K562 (cell line): ENCODE measurements around the gene GPATCH4. TPM values are rescaled to one million over a fixed set of nuclear protein-coding genes. Genes with fewer than 3 reads are reported as not detected.
A peak's percentile ranks its signal among the peaks of the same experiment; 100 is the strongest.

ENCODE experiments used
- HDAC2 ChIP-seq: fragments of 450-650 bp; IDR thresholded peaks from 2 replicates; pipeline ENCODE4 v1.6.1; 2016; ENCODE audit warnings: mild to moderate bottlenecking
- HDGF ChIP-seq: fragments of 450-650 bp; IDR thresholded peaks from 2 replicates; pipeline ENCODE4 v1.6.1; 2016
- KDM2B ChIP-seq: fragments of 250-450 bp; sonication (Bioruptor Pico); IDR thresholded peaks from 2 replicates; pipeline ENCODE4 v1.8.0; 2021; ENCODE audit warnings: mild to moderate bottlenecking, moderate library complexity
- KLF10 ChIP-seq: fragments of 250-450 bp; sonication (Bioruptor Pico); IDR thresholded peaks from 2 replicates; pipeline ENCODE4 v1.6.1; 2021; ENCODE audit warnings: matching md5 sums
- L3MBTL2 ChIP-seq: fragments of 450-650 bp; IDR thresholded peaks from 2 replicates; pipeline ENCODE4 v1.6.1; 2016; ENCODE audit warnings: mild to moderate bottlenecking, moderate library complexity
- LCOR ChIP-seq: sonication (generic); formaldehyde crosslinking; IDR thresholded peaks from 2 replicates; pipeline ENCODE4 v1.8.0; 2022; ENCODE audit warnings: mild to moderate bottlenecking, missing genetic modification reagents
- MAX ChIP-seq: sonication (generic); formaldehyde crosslinking; IDR thresholded peaks from 2 replicates; pipeline ENCODE4 v1.9.0; 2022; ENCODE audit warnings: mild to moderate bottlenecking, missing genetic modification reagents
- MGA ChIP-seq: fragments of 450-650 bp; IDR thresholded peaks from 2 replicates; pipeline ENCODE4 v1.6.1; 2016; ENCODE audit warnings: mild to moderate bottlenecking, moderate library complexity
- NRF1 ChIP-seq, 2 experiments: fragments of 450-650 bp; IDR thresholded peaks in 1 of 2; conservative IDR thresholded peaks in 1 of 2; 2 replicates each; pipeline ENCODE4 v1.6.1; 2014; ENCODE audit warnings: mild to moderate bottlenecking in 2 of 2
- OTX1 ChIP-seq: fragments of 450-650 bp; formaldehyde crosslinking; IDR thresholded peaks from 2 replicates; pipeline ENCODE4 v1.4.0; 2022; ENCODE audit warnings: mild to moderate bottlenecking
- THRB ChIP-seq: fragments of 450-650 bp; formaldehyde crosslinking; conservative IDR thresholded peaks from 2 replicates; pipeline ENCODE4 v1.4.0; 2022; ENCODE audit warnings: mild to moderate bottlenecking, missing genetic modification characterization
- YY1 ChIP-seq, 3 experiments: IDR thresholded peaks; 2 replicates each; pipeline ENCODE4 v1.6.1; 2011; ENCODE audit warnings: low read length in 2 of 3, mild to moderate bottlenecking in 2 of 3, moderate library complexity in 2 of 3, borderline replicate concordance in 1 of 3, control low read depth in 1 of 3, low read depth in 1 of 3; ENCODE audit not compliant: insufficient read depth in 3 of 3, insufficient replicate concordance in 2 of 3, control insufficient read depth in 1 of 3, insufficient read length in 1 of 3; ENCODE audit errors: extremely low read depth in 1 of 3
- ZFX ChIP-seq: sonication (generic); formaldehyde crosslinking; IDR thresholded peaks from 2 replicates; pipeline ENCODE4 v1.8.0; 2022; ENCODE audit warnings: mild to moderate bottlenecking, missing genetic modification reagents, moderate library complexity
- ZNF282 ChIP-seq: sonication (generic); formaldehyde crosslinking; IDR thresholded peaks from 2 replicates; pipeline ENCODE4 v1.8.1; 2023; ENCODE audit warnings: missing genetic modification reagents
- ZNF384 ChIP-seq: IDR thresholded peaks from 2 replicates; pipeline ENCODE4 v1.6.1; 2012; ENCODE audit warnings: low read depth, low read length, improper control_type of control experiment
- polyA plus RNA-seq, 8 experiments: library from polyadenylated mRNA; depleted of rRNA in 4 of 8; stranded (reverse) in 5 of 8; unstranded in 3 of 8; fragments of >200 nt; fragmentation: Nextera tagmentation in 2 of 8; fragmentation: Illumina TruSeq in 1 of 8; extraction: Ambion mirVana in 2 of 8; extraction: Trizol in 1 of 8; gene quantifications; 2 replicates each; pipeline versions ENCODE4 v1.2.1 to v1.2.3, GENCODE V29; 2011 to 2014; ENCODE audit warnings: inconsistent platforms in 1 of 8, missing spikeins in 1 of 8
- total RNA-seq, 7 experiments: library from RNA; depleted of rRNA in 6 of 7; stranded (reverse); fragments of >200 nt in 6 of 7; fragmentation: Illumina TruSeq in 2 of 7; extraction: Trizol in 2 of 7; gene quantifications; 2 replicates each; pipeline versions ENCODE4 v1.2.1 to v1.2.3, GENCODE V29; 2011 to 2021; ENCODE audit warnings: low replicate concordance in 1 of 7

GPATCH4 gene
- total and polyA plus RNA-seq, 9 of the 15 experiments (the other 6 are each of a cell fraction or from before 2014, with no cell fraction given): 43.7 to 105 (median 76.5) TPM

- TF ChIP-seq OTX1 (CRISPR knock-in tag) (no peak), KDM2B (CRISPR knock-in tag) (peak; percentile 69; the same call in 1 of the 2 replicates), YY1 (IDR thresholded peaks at IDR 0.05; ENCODE audit: borderline replicate concordance in 1 of 3, control insufficient read depth in 1 of 3, extremely low read depth in 1 of 3, insufficient read depth in 3 of 3, insufficient read length in 1 of 3, insufficient replicate concordance in 2 of 3, low read depth in 1 of 3, low read length in 2 of 3) (peak in 1 of 3 experiments; percentile 6), LCOR (peak; percentile 10; the same call in 1 of the 2 replicates), ZNF282 (CRISPR knock-in tag) (no peak), MAX (0 out of 2 replicates have a peak, but pooled peaks have one; percentile 29), MGA (peak; percentile 81; the same call in 1 of the 2 replicates), KLF10 (CRISPR knock-in tag) (no peak), HDGF (no peak), NRF1 (conservative IDR thresholded peaks at IDR 0.05 in 1 of 2, IDR thresholded peaks at IDR 0.05 in 1 of 2) (no peak), HDAC2 (no peak), L3MBTL2 (peak; percentile 47; the same call in 1 of the 2 replicates), THRB (no peak), ZNF384 (no peak), ZFX (peak; percentile 53)
These were observed 23.6 kb upstream of the GPATCH4 start (continued) for GRCh38 chr1:156624814-156625435.
